Psoas muscle (tissue), 8 donors: ENCODE data around the gene ITFG2. TPM values are rescaled to one million over a fixed set of nuclear protein-coding genes. Genes with fewer than 3 reads are reported as not detected.
"Not testable (repeated sequence)": the region's sequence is repeated elsewhere in the genome, so short reads cannot be mapped to it uniquely, and the experiment has no call there.

Experiments used
- ATAC-seq, 4 donors: fragments of 200-7000 bp; cut with Tn5 transposase; one replicate each; pipeline ENCODE4 v1.9.1; 2020; ENCODE audit warnings: moderate library complexity in 3 of 4, mild to moderate bottlenecking in 2 of 4
- DNase-seq, 2 donors: peaks; one replicate each; pipeline ENCODE4 v3.0.0-alpha.2; 2020
- H3K27ac ChIP-seq: fragments of 200-600 bp; one replicate; pipeline ENCODE4 v1.8.0; 2022
- H3K27me3 ChIP-seq, 3 donors: fragments of 200-600 bp in 1 of 3; one replicate each; pipeline versions ENCODE4 v1.6.1 to v1.8.0; 2013 to 2022; ENCODE audit warnings: low read length in 2 of 3, mild to moderate bottlenecking in 2 of 3, moderate library complexity in 1 of 3; ENCODE audit not compliant: insufficient read depth in 3 of 3
- H3K36me3 ChIP-seq, 2 donors: fragments of 200-600 bp in 1 of 2; one replicate each; pipeline versions ENCODE4 v1.6.1 to v1.8.0; 2013 to 2022; ENCODE audit warnings: low read depth in 1 of 2, mild to moderate bottlenecking in 1 of 2, moderate library complexity in 1 of 2; ENCODE audit not compliant: insufficient read depth in 1 of 2
- H3K4me1 ChIP-seq: fragments of 200-600 bp; one replicate; pipeline ENCODE4 v1.8.0; 2022
- H3K4me3 ChIP-seq: fragments of 200-600 bp; one replicate; pipeline ENCODE4 v1.8.0; 2022; ENCODE audit warnings: mild to moderate bottlenecking
- H3K9me3 ChIP-seq: fragments of 200-600 bp; one replicate; pipeline ENCODE4 v1.8.0; 2022
- CTCF ChIP-seq: fragments of 200-600 bp; IDR thresholded peaks from one replicate; pipeline ENCODE4 v1.8.0; 2022; ENCODE audit warnings: antibody characterized with exemption
- WGBS, 3 donors: extraction: QIAGEN DNeasy Blood & Tissue Kit; methylation state at CpG; one replicate each; pipeline versions ENCODE4 v1.1.6 to v1.1.7; 2013; 5-methylcytosine and 5-hydroxymethylcytosine counted together
- intact Hi-C, 2 donors: fragments of 100-400 bp; cut with DNase I; formaldehyde crosslinking; loops; one replicate each; pipeline versions ENCODE4 v1.11.0 to v1.14.2; 2022
- polyA plus RNA-seq, 3 donors: library from polyadenylated mRNA; stranded (reverse); fragments of 200-250 nt; gene quantifications; one replicate each; pipeline ENCODE4 v1.2.3, GENCODE V29; 2013
- total RNA-seq, 4 donors: library from RNA; stranded (reverse); fragmentation: NEBNext Ultra II Directional in 2 of 4; extraction: Animal tissue kit (Norgen Biotek cat#: 25700) in 2 of 4; gene quantifications; one replicate each; pipeline versions ENCODE4 v1.2.1 to v1.2.4, GENCODE V29; 2021 to 2023
- donor health status: healthy with polysubstance abuse.
- donor health status: DM: no; HTN: no; CAD: no; lungs with moderate emphysema.
- donor health status: Bipolar disorder and iron deficiency.
- donor health status: healthy.
- donor health status: DM: yes; HTN: yes; CAD: no.
- donor health status: DM: no; HTN: no; CAD: no.
- donor health status: DM: no; HTN: no; CAD: no.
- donor health status: DM: yes; HTN: yes; CAD: no.

ITFG2 gene
- total and polyA plus RNA-seq, 7 donors, result 5.1 to 12.8 (median 8.8) TPM

- DNase-seq (no peak), ATAC-seq (no peak)
- Histone ChIP-seq H3K27me3 (no peaks in the 10 kb centered on the region), H3K27ac (no peak overlapping the region), H3K36me3 (no peaks in the 10 kb centered on the region), H3K4me3 (no peak overlapping the region), H3K9me3 (no peaks in the 10 kb centered on the region), H3K4me1 (no peaks in the 10 kb centered on the region)
- 65 to 69% (median 66%) methylated on average over 10 of the region's 10 CpGs for WGBS, 3 donors
- intact Hi-C loops, result no loop called here
- no peak for TF ChIP-seq CTCF
Measured at GRCh38 chr12:2768224-2768961, 44.1 kb upstream of the ITFG2 start.

GRCh38 chr12:2769866-2770533 lies 42.5 kb upstream of the ITFG2 start:
- no peaks in the 10 kb centered on the region for H3K4me1 ChIP-seq
- H3K9me3 ChIP-seq, result no peaks in the 10 kb centered on the region
- no peak for DNase-seq
- no peak overlapping the region for H3K27ac ChIP-seq
- 72 to 82% (median 72%) methylated on average over 11 of the region's 11 CpGs for WGBS, 3 donors
- intact Hi-C loops, result no loop called here
- no peak overlapping the region for H3K4me3 ChIP-seq
- ATAC-seq, result no peak
- no peaks in the 10 kb centered on the region for H3K36me3 ChIP-seq
- no peaks in the 10 kb centered on the region for H3K27me3 ChIP-seq
- no peak for TF ChIP-seq CTCF

GRCh38 chr12:2770544-2770943 lies 41.9 kb upstream of the ITFG2 start:
- DNase-seq, H3K27ac ChIP-seq, H3K36me3 ChIP-seq, H3K27me3 ChIP-seq, H3K4me3 ChIP-seq, intact Hi-C loops, H3K9me3 ChIP-seq, ATAC-seq, H3K4me1 ChIP-seq: not testable (repeated sequence)
- 96 to 98% (median 97%) methylated on average over 3 of the region's 3 CpGs for WGBS, 3 donors

- DNase-seq, result no peak
- H3K4me1 ChIP-seq, result no peaks in the 10 kb centered on the region
- no peak overlapping the region for H3K27ac ChIP-seq
- 68 to 83% (median 73%) methylated on average over 4 of the region's 4 CpGs for WGBS, 3 donors
- H3K27me3 ChIP-seq, result no peaks in the 10 kb centered on the region
- no peaks in the 10 kb centered on the region for H3K9me3 ChIP-seq
- no peaks in the 10 kb centered on the region for H3K36me3 ChIP-seq
- no peak overlapping the region for H3K4me3 ChIP-seq
- no peak for TF ChIP-seq CTCF
- intact Hi-C loops, result no loop called here
- ATAC-seq, result no peak
Measured at GRCh38 chr12:2772370-2772769, 40.1 kb upstream of the ITFG2 start.

GRCh38 chr12:2773199-2773875 lies 39.1 kb upstream of the ITFG2 start:
- H3K4me1 ChIP-seq, result no peaks in the 10 kb centered on the region
- no peak overlapping the region for H3K27ac ChIP-seq
- ATAC-seq, result no peak
- WGBS, 3 donors, result 78 to 80% (median 78%) methylated on average over 19 of the region's 19 CpGs
- DNase-seq, result no peak
- TF ChIP-seq CTCF, result no peak
- H3K9me3 ChIP-seq, result no peaks in the 10 kb centered on the region
- no peaks in the 10 kb centered on the region for H3K27me3 ChIP-seq
- H3K36me3 ChIP-seq, result no peaks in the 10 kb centered on the region
- no peak overlapping the region for H3K4me3 ChIP-seq
- intact Hi-C loops, result no loop called here
